Measurements from ENCODE around the gene WDFY2.

Gene WDFY2

DNA sequence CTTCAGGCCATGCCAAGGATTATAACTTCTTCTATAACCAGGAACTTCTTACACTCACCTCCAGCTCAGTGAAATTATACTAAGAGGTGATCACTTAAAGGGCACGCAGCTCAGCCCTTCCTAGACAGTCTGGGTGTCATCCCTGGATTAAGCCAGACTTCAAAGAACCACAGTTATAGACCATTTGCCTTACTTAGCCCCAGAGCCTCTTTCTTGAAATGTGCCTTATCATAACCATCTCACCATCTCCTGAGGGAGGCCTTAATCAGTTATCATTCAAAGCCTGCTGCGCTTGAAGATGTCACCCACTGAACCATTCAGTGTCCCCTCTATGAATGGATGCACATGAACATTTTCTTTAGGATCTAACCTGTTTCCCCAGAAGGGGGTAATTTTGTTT lies 229.8 kb downstream of the WDFY2 start:
- no peak overlapping the region for H3K4me3 ChIP-seq (ENCODE audit: low read length)
- no peak overlapping the region for H3K9ac ChIP-seq (ENCODE audit: low read depth, low read length)
- no peaks in the 10 kb centered on the region for H3K9me3 ChIP-seq (ENCODE audit: insufficient read depth, low read depth, low read length)
- H3K36me3 ChIP-seq (ENCODE audit: insufficient read depth, low read depth, low read length), result no peaks in the 10 kb centered on the region
- no peak overlapping the region for H3K27ac ChIP-seq (ENCODE audit: low read length)
- H3K4me1 ChIP-seq (ENCODE audit: insufficient read depth, low read length), result peaks cover 10% of the 10 kb centered on the region
- H3K27me3 ChIP-seq (ENCODE audit: insufficient read depth, low read length), result 0 out of 2 replicates have a peak, but pooled peaks cover 8% of the 10 kb centered on the region

DNA sequence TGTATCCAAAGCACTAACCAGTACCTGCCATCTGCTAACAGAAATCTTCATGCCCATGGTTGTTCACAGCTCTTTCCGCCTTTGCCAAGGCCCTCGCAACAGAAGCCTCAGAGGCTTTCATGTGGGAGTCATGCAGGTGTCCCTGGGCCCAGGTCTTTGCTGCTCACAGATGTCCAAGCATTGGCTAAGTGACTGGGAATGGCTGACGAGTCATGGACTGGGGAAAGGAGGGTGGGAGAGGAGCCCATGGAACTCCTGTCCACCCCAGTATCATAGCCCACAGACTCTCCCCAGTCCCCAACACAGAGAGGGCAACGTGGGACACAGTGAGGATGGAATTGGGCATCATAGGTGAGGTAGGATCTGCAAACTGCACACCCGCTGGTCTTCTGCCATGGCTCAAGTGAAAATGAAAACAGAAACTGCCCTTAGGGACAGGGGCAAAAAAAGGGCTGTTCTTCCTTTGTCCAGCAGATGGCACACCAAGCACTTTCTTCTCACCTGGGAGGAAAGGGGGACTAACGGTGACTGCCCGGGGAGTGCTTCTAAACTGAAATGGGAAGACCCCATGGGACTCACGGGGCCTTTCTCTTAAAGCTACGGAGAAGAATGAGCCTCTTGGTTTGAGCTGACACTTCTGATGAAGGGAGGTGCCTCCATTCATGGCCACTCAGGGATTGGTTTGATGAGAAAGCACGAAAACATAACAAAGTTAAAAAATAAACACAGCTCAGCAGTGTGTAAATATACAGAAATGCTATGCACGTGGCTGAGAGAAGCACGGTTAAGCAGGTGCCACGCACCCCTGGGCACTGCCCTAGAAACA lies 230.8 kb downstream of the WDFY2 start:
- Histone ChIP-seq H3K9ac (ENCODE audit: low read depth, low read length) (no peak overlapping the region), H3K4me3 (ENCODE audit: low read length) (no peak overlapping the region), H3K4me1 (ENCODE audit: insufficient read depth, low read length) (peaks cover 10% of the 10 kb centered on the region), H3K36me3 (ENCODE audit: insufficient read depth, low read depth, low read length) (no peaks in the 10 kb centered on the region), H3K27ac (ENCODE audit: low read length) (no peak overlapping the region), H3K9me3 (ENCODE audit: insufficient read depth, low read depth, low read length) (no peaks in the 10 kb centered on the region), H3K27me3 (ENCODE audit: insufficient read depth, low read length) (0 out of 2 replicates have a peak, but pooled peaks cover 8% of the 10 kb centered on the region)

DNA sequence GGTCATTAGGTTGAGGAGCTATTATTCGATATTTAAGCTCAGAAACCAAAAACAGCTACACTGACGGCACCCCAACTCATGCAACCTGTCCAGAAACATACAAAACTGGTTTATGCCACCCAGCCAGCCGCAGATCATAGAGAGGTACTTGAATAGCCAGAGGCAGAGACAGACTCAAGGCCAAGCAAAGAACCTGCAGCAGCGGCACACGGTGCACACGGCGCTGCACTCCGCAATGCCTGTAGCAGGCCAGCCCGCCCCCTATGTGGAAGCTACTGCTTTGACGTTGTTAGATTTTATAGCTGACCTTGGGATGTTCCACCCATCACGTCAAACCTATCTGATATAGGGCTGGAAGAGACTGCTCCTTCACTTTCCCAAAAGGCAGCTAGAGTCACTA lies 231.6 kb downstream of the WDFY2 start:
- Histone ChIP-seq H3K27ac (ENCODE audit: low read length) (no peak overlapping the region), H3K9me3 (ENCODE audit: insufficient read depth, low read depth, low read length) (no peaks in the 10 kb centered on the region), H3K4me3 (ENCODE audit: low read length) (no peak overlapping the region), H3K9ac (ENCODE audit: low read depth, low read length) (no peak overlapping the region), H3K27me3 (ENCODE audit: insufficient read depth, low read length) (0 out of 2 replicates have a peak, but pooled peaks cover 8% of the 10 kb centered on the region), H3K4me1 (ENCODE audit: insufficient read depth, low read length) (peaks cover 10% of the 10 kb centered on the region), H3K36me3 (ENCODE audit: insufficient read depth, low read depth, low read length) (no peaks in the 10 kb centered on the region)

DNA sequence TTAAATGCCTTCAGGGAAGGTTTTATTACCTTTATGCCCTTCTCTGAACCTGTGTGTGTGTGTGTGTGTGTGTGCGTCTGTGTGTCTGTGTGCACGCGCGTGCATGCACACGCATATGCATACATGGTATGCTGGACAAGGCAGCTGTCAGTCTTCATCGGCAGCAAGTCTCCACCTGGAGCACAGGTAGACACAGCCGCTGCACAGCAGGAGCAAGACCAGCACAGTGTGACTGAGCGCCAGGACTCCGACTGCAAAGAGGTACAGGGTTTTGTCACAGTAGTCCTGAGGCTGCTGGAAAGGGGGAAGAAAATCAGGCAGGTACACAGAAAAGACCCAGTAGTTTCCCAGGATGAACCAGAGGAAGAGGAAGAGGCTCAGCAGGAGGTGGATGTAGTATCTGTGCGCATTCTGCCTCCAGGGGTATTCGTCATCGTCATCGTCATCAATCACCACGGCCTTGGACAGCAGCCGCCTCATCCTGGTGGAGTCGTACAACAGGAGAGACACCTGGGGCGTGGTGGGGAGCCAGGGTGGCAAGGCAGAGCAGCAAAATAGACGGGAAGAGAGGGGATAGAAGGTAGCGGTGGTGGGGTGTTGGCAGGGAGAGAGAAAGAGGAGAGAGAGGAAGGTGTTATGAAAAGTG lies 232.5 kb downstream of the WDFY2 start:
- H3K36me3 ChIP-seq (ENCODE audit: insufficient read depth, low read depth, low read length), result no peaks in the 10 kb centered on the region
- no peak overlapping the region for H3K27ac ChIP-seq (ENCODE audit: low read length)
- no peak overlapping the region for H3K9ac ChIP-seq (ENCODE audit: low read depth, low read length)
- peaks cover 11% of the 10 kb centered on the region for H3K4me1 ChIP-seq (ENCODE audit: insufficient read depth, low read length)
- H3K9me3 ChIP-seq (ENCODE audit: insufficient read depth, low read depth, low read length), result no peaks in the 10 kb centered on the region
- H3K27me3 ChIP-seq (ENCODE audit: insufficient read depth, low read length), result 0 out of 2 replicates have a peak, but pooled peaks cover 8% of the 10 kb centered on the region
- H3K4me3 ChIP-seq (ENCODE audit: low read length), result no peak overlapping the region
